Measurements from ENCODE around the gene TRPV2.
A peak's percentile ranks its signal among the peaks of the same experiment; 100 is the strongest.
"Not testable (repeated sequence)": the region's sequence is repeated elsewhere in the genome, so short reads cannot be mapped to it uniquely, and the experiment has no call there.

The TRPV2 gene

GRCh38 chr17:16448490-16448889 is 33.1 kb downstream of the TRPV2 start:
- Mint-ChIP-seq H3K27ac (no peak overlapping the region), H3K9me3 (no peaks in the 10 kb centered on the region), H3K27me3 (no peaks in the 10 kb centered on the region), H3K4me1 (peaks cover 7% of the 10 kb centered on the region), H3K4me3 (no peak overlapping the region), H3K36me3 (peaks cover 15% of the 10 kb centered on the region)
- ATAC-seq (ENCODE audit: low read depth) (no peak), DNase-seq (ENCODE audit: low spot score in 2 of 2) (no peak)

GRCh38 chr17:16449121-16449570 is 33.8 kb downstream of the TRPV2 start:
- Mint-ChIP-seq H3K4me3 (no peak overlapping the region), H3K27ac (no peak overlapping the region), H3K27me3 (no peaks in the 10 kb centered on the region), H3K4me1 (peaks cover 7% of the 10 kb centered on the region), H3K36me3 (peaks cover 15% of the 10 kb centered on the region), H3K9me3 (no peaks in the 10 kb centered on the region)
- DNase-seq (ENCODE audit: low spot score in 2 of 2) = no peak
- no peak for ATAC-seq (ENCODE audit: low read depth)

GRCh38 chr17:16450028-16450427 is 34.7 kb downstream of the TRPV2 start:
- Mint-ChIP-seq H3K27ac (no peak overlapping the region), H3K9me3 (no peaks in the 10 kb centered on the region)

GRCh38 chr17:16452268-16452667 is 36.9 kb downstream of the TRPV2 start:
- peaks cover 14% of the 10 kb centered on the region for H3K36me3 Mint-ChIP-seq
- not testable (repeated sequence) for H3K4me3 Mint-ChIP-seq; H3K4me1 Mint-ChIP-seq; ATAC-seq (ENCODE audit: low read depth); DNase-seq (ENCODE audit: low spot score in 2 of 2); H3K27ac Mint-ChIP-seq; H3K9me3 Mint-ChIP-seq; H3K27me3 Mint-ChIP-seq

More at GRCh38 chr17:16450028-16450427, 34.7 kb downstream of the TRPV2 start:
- no peak for DNase-seq (ENCODE audit: low spot score in 2 of 2)
- Mint-ChIP-seq H3K4me1 (peaks cover 7% of the 10 kb centered on the region), H3K4me3 (no peak overlapping the region), H3K36me3 (peaks cover 15% of the 10 kb centered on the region), H3K27me3 (no peaks in the 10 kb centered on the region)
- no peak for ATAC-seq (ENCODE audit: low read depth)

- ATAC-seq (ENCODE audit: low read depth) = no peak
- H3K27ac Mint-ChIP-seq = peak overlapping the region; percentile 92
- H3K4me3 Mint-ChIP-seq = no peak overlapping the region
- no peaks in the 10 kb centered on the region for H3K27me3 Mint-ChIP-seq
- peaks cover 12% of the 10 kb centered on the region for H3K36me3 Mint-ChIP-seq
- peaks cover 7% of the 10 kb centered on the region for H3K4me1 Mint-ChIP-seq
- DNase-seq (ENCODE audit: low spot score in 2 of 2) = no peak
- H3K9me3 Mint-ChIP-seq = no peaks in the 10 kb centered on the region
Observed at GRCh38 chr17:16453493-16453851, 38.1 kb downstream of the TRPV2 start.

GRCh38 chr17:16455997-16456741 is 40.8 kb downstream of the TRPV2 start:
- Mint-ChIP-seq H3K27ac (no peak overlapping the region), H3K4me3 (no peak overlapping the region), H3K36me3 (peaks cover 5% of the 10 kb centered on the region), H3K27me3 (no peaks in the 10 kb centered on the region), H3K4me1 (peaks cover 4% of the 10 kb centered on the region), H3K9me3 (no peaks in the 10 kb centered on the region)
- DNase-seq (ENCODE audit: low spot score in 2 of 2) (no peak), ATAC-seq (ENCODE audit: low read depth) (no peak)

- Mint-ChIP-seq H3K9me3 (no peaks in the 10 kb centered on the region), H3K4me1 (peaks cover 4% of the 10 kb centered on the region), H3K36me3 (peaks cover 5% of the 10 kb centered on the region), H3K27me3 (no peaks in the 10 kb centered on the region), H3K4me3 (no peak overlapping the region), H3K27ac (no peak overlapping the region)
- ATAC-seq (ENCODE audit: low read depth) = no peak
- DNase-seq (ENCODE audit: low spot score in 2 of 2) = no peak
Observed at GRCh38 chr17:16456742-16457316, 41.5 kb downstream of the TRPV2 start.

- H3K27me3 Mint-ChIP-seq = no peaks in the 10 kb centered on the region
Observed at GRCh38 chr17:16459271-16459670, 43.9 kb downstream of the TRPV2 start.

GRCh38 chr17:16459855-16460550 is 44.6 kb downstream of the TRPV2 start:
- no peak for DNase-seq (ENCODE audit: low spot score in 2 of 2)
- ATAC-seq (ENCODE audit: low read depth) = no peak
- no peaks in the 10 kb centered on the region for H3K9me3 Mint-ChIP-seq
- no peak overlapping the region for H3K4me3 Mint-ChIP-seq
- no peaks in the 10 kb centered on the region for H3K4me1 Mint-ChIP-seq
- H3K27me3 Mint-ChIP-seq = no peaks in the 10 kb centered on the region
- no peak overlapping the region for H3K27ac Mint-ChIP-seq
- H3K36me3 Mint-ChIP-seq = peaks cover 5% of the 10 kb centered on the region

More at GRCh38 chr17:16459271-16459670, 43.9 kb downstream of the TRPV2 start:
- H3K36me3 Mint-ChIP-seq = peaks cover 5% of the 10 kb centered on the region
- no peak overlapping the region for H3K27ac Mint-ChIP-seq
- ATAC-seq (ENCODE audit: low read depth) = no peak
- no peaks in the 10 kb centered on the region for H3K9me3 Mint-ChIP-seq
- no peak for DNase-seq (ENCODE audit: low spot score in 2 of 2)
- H3K4me3 Mint-ChIP-seq = no peak overlapping the region
- no peaks in the 10 kb centered on the region for H3K4me1 Mint-ChIP-seq

GRCh38 chr17:16460796-16461605 is 45.6 kb downstream of the TRPV2 start:
- Mint-ChIP-seq H3K27me3 (no peaks in the 10 kb centered on the region), H3K27ac (no peak overlapping the region), H3K9me3 (no peaks in the 10 kb centered on the region)

GRCh38 chr17:16461606-16461866 is 46.2 kb downstream of the TRPV2 start:
- Mint-ChIP-seq H3K27ac (no peak overlapping the region), H3K4me3 (no peak overlapping the region), H3K27me3 (no peaks in the 10 kb centered on the region), H3K36me3 (peaks cover 2% of the 10 kb centered on the region), H3K4me1 (no peaks in the 10 kb centered on the region), H3K9me3 (no peaks in the 10 kb centered on the region)
- ATAC-seq (ENCODE audit: low read depth) (no peak), DNase-seq (ENCODE audit: low spot score in 2 of 2) (no peak)

More at GRCh38 chr17:16460796-16461605, 45.6 kb downstream of the TRPV2 start:
- Mint-ChIP-seq H3K36me3 (peaks cover 5% of the 10 kb centered on the region), H3K4me3 (no peak overlapping the region), H3K4me1 (no peaks in the 10 kb centered on the region)
- DNase-seq (ENCODE audit: low spot score in 2 of 2) = no peak
- ATAC-seq (ENCODE audit: low read depth) = no peak

- ATAC-seq (ENCODE audit: low read depth) (no peak), DNase-seq (ENCODE audit: low spot score in 2 of 2) (no peak)
- H3K9me3 Mint-ChIP-seq = no peaks in the 10 kb centered on the region
- no peaks in the 10 kb centered on the region for H3K27me3 Mint-ChIP-seq
- H3K36me3 Mint-ChIP-seq = peaks cover 2% of the 10 kb centered on the region
- H3K4me3 Mint-ChIP-seq = no peak overlapping the region
- H3K4me1 Mint-ChIP-seq = no peaks in the 10 kb centered on the region
- H3K27ac Mint-ChIP-seq = no peak overlapping the region
Observed at GRCh38 chr17:16462070-16462864, 46.9 kb downstream of the TRPV2 start.

Measured in memory B cell (primary cell).